Measurements from ENCODE around the gene HERC5.
A peak's percentile ranks its signal among the peaks of the same experiment; 100 is the strongest.

Gene HERC5

DNA sequence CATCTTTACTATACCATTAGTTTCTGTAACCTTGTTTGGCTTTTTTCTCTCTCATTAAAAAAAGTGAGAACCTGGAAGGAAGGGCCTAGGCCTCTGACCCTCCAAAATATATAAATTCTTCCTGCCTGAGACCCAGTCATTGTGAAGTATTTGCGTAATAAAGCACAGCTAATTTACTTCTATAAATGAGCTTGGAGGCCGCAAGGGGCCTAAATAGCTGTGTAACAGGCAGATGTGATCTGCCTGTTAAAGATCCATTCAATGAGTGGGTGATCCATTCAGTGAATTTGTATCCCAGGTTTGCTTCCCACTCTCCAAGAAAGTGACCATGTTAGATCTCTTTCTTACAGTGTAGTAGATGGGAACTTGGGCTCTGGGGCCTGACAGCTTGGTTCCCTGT, 67.3 kb downstream of the HERC5 start:
- DNase-seq: no peak

DNA sequence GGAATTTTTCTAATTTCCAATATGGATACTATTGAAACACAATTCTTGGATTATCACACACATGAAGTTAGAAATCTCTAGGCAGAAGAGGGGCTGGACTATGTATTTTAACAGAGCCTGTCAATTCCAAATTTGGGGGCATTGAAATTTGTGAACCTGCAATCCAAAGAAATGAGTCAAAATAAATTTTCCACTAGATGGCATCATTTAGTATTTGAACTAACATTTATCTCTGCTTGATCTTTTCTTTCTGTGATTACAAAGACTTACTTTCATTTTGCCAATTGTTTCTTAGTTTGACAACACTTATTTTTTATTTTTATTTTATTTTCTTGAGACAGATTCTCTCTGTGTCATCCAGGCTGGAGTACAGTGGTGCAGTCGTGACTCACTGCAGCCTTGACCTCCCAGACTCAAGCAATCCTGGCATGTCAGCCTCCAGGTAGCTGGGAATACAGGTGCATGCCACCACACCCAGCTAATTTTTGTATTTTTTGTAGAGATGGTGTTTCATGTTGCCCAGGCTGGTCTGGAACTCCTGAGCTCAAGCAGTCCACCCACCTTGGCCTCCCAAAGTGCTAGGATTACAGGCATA, 69.4 kb downstream of the HERC5 start:
- peak; percentile 15 for DNase-seq

DNA sequence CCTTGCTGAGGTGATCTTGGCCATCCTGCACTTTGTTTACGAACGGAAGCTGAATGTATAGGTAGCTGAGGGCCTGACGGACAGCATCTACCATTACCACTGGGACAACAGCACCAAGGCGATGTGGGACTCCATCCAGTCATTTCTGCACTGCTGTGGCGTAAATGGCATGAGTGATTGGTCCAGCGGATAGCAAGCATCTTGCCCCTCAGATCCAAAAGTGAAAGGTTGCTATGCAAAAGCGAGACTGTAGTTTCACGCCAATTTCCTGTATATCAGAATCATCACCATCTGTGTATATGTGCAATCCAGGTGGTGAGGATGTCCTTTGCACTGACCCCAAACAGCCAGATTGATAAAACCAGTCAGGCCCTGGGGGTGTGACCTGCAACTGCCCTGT, 70.9 kb downstream of the HERC5 start:
- no peak for DNase-seq

DNA sequence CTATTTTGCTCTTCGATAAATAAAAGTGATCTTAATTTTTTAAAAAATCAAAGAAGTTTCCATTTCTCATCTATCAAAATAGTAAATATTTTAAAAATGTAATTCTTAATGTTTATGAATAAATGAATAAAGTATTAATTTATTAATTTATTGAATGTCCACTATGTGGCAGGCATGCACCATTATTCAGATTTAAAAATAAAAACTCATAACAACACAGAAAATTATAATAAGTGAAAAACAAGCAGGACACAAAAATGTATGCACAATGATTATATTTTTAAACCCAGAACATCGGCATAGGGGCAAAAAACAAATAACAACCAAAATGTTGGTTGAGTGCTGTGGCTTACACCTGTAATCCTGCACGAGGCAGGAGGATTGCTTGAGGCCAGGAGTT, 71.9 kb downstream of the HERC5 start:
- DNase-seq: no peak

DNA sequence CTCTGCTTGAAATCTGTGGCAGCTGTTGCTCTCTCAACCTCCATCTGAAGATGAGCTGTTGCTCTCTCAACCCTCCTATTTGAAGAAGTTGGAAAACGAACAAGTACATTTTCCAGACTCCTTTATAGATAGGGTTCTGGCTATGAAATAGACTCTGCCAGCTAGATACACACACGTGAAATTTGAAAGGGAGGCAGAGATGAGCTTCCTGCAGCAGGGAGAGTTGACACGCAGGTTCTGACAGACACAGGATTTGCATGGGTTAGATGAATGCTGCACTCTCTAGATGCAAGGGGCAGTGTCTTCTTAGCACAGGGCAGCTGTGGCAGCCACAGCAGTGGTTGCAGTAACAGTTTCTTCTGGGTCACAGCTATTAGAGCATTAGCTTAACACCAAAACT, 74.6 kb downstream of the HERC5 start:
- DNase-seq: no peak

DNA sequence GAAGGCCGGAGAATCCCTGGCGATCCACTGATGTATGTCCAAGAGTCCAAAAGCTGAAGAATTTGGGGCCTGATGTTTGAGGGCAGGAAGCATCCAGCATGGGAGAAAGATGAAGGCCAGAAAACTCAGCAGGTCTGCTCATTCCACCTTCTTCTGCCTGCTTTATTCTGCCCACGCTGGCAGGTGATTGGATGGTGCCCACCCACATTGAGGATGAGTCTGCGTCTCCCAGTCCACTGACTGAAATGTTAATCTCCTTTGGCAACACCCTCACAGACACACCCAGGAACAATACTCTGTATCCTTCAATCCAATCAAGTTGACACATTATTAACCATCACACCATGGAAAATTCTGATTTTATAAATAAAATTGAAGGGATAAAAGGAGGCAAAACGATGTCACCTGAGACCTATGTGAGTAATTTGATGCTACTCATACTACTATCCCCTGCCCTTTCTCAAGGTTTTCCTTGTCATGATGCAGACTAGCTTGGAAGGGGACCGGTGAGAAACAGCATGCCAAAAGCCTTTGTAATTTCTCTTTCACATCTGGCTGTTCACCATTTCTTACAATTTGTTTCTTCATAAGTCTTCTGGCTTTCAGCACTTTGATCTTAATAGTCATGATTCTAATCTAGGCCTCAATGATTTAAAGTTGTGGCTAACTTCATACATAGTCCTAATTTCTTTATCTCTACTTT, 76.3 kb downstream of the HERC5 start:
- no peak for DNase-seq

DNA sequence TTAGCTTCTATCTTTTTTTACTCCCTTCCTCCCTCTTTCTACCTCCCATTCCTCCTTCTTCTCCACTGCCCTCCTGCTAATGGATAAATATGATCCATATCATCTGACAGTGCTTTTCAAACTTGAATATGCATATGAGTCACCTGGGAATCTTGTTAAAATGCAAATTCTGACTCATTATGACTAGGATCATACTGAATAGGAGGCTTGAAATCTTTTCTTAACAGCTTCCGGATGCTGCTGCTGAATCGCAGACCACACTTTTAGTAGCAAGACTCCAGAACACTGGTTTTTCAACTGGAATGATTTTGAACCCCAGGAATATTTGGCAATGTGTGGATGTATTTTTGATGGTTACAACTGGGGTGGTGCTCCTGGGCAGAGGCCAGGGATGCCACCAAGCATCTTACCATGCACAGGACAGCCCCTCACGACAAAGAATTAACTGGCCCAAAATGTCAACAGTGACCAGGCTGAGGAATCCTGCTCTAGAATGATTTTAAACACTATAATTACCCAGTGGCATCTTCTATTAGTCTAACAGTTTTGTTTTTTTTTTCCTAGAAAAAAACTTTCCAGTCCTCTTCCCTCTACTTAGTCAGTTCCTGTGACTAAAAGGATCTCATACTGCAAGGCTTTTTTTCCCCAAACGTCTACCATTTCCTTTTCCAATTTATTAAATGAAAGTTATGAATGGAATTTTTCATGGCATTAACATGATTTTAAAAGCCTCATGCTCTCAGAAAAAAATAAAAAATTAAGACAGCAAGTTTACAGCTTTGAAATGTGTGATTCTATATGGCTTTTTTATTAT, 77.2 kb downstream of the HERC5 start:
- DNase-seq: no peak

DNA sequence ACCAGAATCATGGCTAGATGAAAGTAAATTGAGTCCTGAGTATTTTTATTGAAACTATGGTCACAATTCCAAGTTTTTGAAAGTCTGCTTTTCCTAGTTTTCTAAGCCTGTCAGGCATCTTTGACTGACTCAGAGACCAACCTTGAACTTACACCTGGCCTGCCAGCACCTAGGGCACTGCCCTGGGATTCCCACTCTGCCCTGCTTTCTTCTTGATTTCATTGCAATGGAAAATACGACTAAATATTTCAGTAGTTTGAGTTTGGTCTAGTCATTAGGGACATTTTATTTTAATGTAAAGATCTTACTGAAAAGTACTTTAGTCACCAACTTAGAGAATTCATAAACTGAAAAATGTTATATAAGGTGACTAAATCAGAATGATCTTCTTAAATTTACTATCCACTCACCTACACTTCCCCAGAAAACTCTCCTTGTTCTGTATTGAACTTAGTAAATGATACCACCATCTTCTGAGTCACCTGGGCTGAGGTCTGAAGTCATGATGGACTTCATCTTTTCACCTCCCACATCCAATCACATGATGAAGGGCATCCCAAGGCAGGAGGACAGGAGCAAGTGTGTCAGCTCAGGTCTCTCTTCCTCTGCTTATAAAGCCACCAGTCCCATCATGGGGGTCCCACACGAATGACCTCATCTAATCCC, 78.3 kb downstream of the HERC5 start:
- no peak for DNase-seq

DNA sequence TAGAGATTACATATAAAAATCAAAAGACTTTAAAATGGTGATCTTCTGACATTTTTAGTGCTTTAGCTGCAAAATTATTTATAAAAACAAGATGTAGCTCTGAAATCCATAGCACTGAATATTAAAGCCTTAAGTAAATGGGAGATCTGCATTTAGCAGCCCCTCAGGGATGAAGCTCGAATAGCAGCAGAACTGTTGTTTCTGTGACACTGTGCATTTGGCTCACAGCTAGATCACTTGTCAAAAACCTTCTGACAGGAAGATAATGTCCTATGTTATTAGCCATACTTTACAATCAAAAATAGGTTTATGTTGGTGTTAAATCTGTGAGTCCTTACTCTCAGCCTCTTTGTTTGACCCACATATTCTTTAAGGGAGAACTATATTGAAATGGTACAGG, 80.8 kb downstream of the HERC5 start:
- no peak for DNase-seq

DNA sequence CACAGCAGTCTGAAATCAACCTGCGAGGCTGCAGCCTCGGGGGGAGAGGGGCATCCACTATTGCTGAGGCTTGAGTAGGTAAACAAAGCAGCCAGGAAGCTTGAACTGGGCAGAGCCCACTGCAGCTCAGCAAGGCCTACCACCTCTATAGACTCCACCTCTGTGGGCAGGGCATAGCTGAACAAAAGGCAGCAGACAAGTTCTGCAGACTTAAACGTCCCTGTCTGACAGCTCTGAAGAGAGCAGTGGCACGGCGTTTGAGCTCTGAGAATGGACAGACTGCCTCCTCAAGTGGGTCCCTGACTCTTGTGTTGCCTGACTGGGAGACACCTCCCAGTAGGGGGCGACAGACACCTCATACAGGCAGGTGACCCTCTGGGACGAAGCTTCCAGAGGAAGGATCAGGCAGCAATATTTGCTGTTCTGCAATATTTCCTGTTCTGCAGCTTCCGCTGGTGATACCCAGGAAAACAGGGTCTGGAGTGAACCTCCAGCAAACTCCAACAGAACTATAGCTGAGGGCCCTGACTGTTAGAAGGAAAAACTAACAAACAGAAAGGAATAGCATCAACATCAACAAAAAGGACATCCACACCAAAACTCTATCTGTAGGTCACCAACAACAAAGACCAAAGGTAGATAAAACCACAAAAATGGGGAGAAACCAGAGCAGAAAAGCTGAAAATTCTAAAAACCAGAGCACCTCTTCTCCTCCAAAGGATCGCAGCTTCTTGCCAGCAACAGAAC, 82.6 kb downstream of the HERC5 start:
- DNase-seq: peak; percentile 11

DNA sequence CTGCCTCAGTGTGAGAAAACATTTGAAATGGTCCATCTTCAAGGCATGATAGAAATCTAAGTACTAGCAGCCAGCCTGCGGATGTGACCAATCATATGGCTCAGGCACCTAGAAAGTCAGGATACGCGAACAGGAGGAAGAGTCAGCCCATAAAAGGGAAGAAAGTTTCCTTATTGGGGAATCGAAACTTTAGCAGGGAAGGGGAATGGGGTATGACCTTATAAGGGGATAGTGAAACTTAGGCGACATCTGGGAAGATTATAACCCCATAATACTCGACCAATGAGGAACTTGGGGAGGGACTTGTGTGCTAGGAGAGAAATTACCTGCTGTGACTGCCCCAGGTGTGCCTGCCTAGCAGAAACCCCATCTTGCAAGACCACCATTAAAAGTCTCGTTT, 92.9 kb downstream of the HERC5 start:
- no peak for DNase-seq
